ENCODE results near the gene C10orf53.

C10orf53 gene

DNA sequence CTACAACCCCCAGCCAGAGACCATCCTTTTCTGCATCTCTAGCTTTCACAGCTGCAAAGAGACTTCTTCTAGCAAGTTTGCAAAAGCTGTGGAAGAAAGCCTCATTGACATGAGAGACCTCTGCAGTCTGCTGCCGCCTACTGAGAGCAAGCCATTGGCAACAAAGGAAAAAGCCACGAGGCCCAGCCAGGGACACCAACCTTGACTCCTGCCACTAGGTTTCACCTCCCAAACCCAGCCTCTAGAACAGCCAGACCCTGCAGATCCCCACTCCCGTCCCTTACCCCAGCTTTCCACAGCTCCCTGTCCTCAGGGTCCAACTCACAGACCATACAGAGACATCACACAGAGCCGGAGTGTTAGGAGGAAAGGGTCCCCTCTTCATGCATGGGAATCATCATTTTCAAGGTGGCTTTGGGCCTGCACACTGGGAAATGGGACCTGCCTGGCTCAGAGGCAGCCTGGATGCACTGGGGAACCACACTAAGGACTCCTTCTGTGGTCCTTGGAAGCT lies 14.6 kb upstream of the C10orf53 start:
- ChIA-PET POLR2A (no interaction called here), CTCF (no interaction called here)
- Histone ChIP-seq H3K27ac (ENCODE audit: extremely low read depth, low read depth, low read length) (no peak overlapping the region), H3K36me3 (ENCODE audit: control insufficient read depth in 2 of 2, insufficient read depth in 1 of 2, low read length in 2 of 2) (no peaks in the 10 kb centered on the region), H3K9me3 (ENCODE audit: control insufficient read depth, insufficient read depth, low read depth, low read length) (no peaks in the 10 kb centered on the region), H3K4me3 (ENCODE audit: low read depth, low read length) (no peak overlapping the region), H3K4me1 (ENCODE audit: control insufficient read depth, insufficient read depth, low read length) (no peaks in the 10 kb centered on the region)
- no peak for TF ChIP-seq ZNF10 (tag by site-specific recombination; IDR thresholded peaks at IDR 0.05)
- TF ChIP-seq ZNF510 (tag by site-specific recombination; IDR thresholded peaks at IDR 0.05; ENCODE audit: insufficient replicate concordance) = no peak
- TF ChIP-seq MYNN (tag by site-specific recombination; IDR thresholded peaks at IDR 0.05; ENCODE audit: borderline replicate concordance) = no peak
- no peak for TF ChIP-seq HOXA7 (CRISPR knock-in tag; IDR thresholded peaks at IDR 0.05; ENCODE audit: borderline replicate concordance)
- no peak for TF ChIP-seq ZNF112 (tag by site-specific recombination; IDR thresholded peaks at IDR 0.05)
- no peak for TF ChIP-seq ZBTB8A (tag by site-specific recombination; IDR thresholded peaks at IDR 0.05)
- TF ChIP-seq KLF7 (tag by site-specific recombination; IDR thresholded peaks at IDR 0.05; ENCODE audit: borderline replicate concordance) = no peak
- TF ChIP-seq, protein P1, sequence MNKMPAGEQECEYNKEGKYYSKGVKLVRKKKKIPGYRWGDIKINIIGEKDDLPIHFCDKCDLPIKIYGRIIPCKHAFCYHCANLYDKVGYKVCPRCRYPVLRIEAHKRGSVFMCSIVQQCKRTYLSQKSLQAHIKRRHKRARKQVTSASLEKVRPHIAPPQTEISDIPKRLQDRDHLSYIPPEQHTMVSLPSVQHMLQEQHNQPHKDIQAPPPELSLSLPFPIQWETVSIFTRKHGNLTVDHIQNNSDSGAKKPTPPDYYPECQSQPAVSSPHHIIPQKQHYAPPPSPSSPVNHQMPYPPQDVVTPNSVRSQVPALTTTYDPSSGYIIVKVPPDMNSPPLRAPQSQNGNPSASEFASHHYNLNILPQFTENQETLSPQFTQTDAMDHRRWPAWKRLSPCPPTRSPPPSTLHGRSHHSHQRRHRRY (tag by site-specific recombination; IDR thresholded peaks at IDR 0.05) = no peak
- TF ChIP-seq ZNF341 (tag by site-specific recombination; IDR thresholded peaks at IDR 0.05; ENCODE audit: low read depth) = no peak
- no peak for TF ChIP-seq INSM2 (tag by site-specific recombination; IDR thresholded peaks at IDR 0.05)
- no peak for TF ChIP-seq ZNF560 (tag by site-specific recombination; IDR thresholded peaks at IDR 0.05; ENCODE audit: borderline replicate concordance)
- TF ChIP-seq ZNF501 (tag by site-specific recombination; IDR thresholded peaks at IDR 0.05) = no peak
- no peak for TF ChIP-seq ZNF223 (tag by site-specific recombination; IDR thresholded peaks at IDR 0.05)
- no peak for TF ChIP-seq ZNF366 (tag by site-specific recombination; conservative IDR thresholded peaks at IDR 0.05)
- no peak for TF ChIP-seq ZFP69B (tag by site-specific recombination; IDR thresholded peaks at IDR 0.05)
- no peak for TF ChIP-seq ZNF155 (tag by site-specific recombination; IDR thresholded peaks at IDR 0.05)
- no peak for TF ChIP-seq KLF10 (tag by site-specific recombination; IDR thresholded peaks at IDR 0.05)

DNA sequence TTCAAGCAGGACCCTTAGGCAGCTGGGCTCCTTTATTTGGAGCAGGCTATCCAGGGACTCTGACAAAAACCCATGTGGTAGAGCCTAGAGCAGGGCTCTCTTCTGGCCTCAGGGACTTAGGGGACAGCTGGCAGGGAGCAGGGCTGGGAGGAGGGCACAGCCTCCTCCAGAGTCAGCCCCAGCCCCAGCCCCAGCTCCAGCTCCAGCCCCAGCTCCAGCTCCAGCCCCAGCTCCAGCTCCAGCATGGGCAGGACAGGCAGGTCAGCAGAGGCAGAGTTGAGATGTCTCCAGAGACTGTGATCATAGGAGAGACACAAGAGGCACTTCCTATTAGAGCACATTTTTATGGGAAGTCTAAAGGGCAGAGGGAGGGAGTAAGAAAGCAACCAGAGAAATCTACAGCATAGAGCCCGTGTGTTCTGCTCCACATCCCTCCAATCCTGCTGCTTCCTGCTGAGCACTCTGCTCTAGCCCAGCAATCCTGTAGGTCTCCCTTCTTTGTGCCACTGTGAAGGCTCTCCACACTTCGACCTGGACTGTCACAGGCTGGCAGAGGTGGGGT lies 13.3 kb upstream of the C10orf53 start:
- Histone ChIP-seq H3K4me3 (ENCODE audit: low read depth, low read length) (no peak overlapping the region), H3K4me1 (ENCODE audit: control insufficient read depth, insufficient read depth, low read length) (no peaks in the 10 kb centered on the region), H3K27ac (ENCODE audit: extremely low read depth, low read depth, low read length) (no peak overlapping the region), H3K36me3 (ENCODE audit: control insufficient read depth in 2 of 2, insufficient read depth in 1 of 2, low read length in 2 of 2) (no peaks in the 10 kb centered on the region), H3K9me3 (ENCODE audit: control insufficient read depth, insufficient read depth, low read depth, low read length) (no peaks in the 10 kb centered on the region)
- CTCF ChIA-PET = no interaction called here
- POLR2A ChIA-PET = no interaction called here
- TF ChIP-seq, protein P2, sequence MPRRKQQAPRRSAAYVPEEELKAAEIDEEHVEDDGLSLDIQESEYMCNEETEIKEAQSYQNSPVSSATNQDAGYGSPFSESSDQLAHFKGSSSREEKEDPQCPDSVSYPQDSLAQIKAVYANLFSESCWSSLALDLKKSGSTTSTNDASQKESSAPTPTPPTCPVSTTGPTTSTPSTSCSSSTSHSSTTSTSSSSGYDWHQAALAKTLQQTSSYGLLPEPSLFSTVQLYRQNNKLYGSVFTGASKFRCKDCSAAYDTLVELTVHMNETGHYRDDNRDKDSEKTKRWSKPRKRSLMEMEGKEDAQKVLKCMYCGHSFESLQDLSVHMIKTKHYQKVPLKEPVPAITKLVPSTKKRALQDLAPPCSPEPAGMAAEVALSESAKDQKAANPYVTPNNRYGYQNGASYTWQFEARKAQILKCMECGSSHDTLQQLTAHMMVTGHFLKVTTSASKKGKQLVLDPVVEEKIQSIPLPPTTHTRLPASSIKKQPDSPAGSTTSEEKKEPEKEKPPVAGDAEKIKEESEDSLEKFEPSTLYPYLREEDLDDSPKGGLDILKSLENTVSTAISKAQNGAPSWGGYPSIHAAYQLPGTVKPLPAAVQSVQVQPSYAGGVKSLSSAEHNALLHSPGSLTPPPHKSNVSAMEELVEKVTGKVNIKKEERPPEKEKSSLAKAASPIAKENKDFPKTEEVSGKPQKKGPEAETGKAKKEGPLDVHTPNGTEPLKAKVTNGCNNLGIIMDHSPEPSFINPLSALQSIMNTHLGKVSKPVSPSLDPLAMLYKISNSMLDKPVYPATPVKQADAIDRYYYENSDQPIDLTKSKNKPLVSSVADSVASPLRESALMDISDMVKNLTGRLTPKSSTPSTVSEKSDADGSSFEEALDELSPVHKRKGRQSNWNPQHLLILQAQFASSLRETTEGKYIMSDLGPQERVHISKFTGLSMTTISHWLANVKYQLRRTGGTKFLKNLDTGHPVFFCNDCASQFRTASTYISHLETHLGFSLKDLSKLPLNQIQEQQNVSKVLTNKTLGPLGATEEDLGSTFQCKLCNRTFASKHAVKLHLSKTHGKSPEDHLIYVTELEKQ (tag by site-specific recombination; IDR thresholded peaks at IDR 0.05; ENCODE audit: borderline replicate concordance) = no peak
- TF ChIP-seq KLF8 (tag by site-specific recombination; IDR thresholded peaks at IDR 0.05) (no peak), ZNF324 (tag by site-specific recombination; IDR thresholded peaks at IDR 0.05) (no peak), ZNF140 (tag by site-specific recombination; IDR thresholded peaks at IDR 0.05) (no peak), ZNF664 (tag by site-specific recombination; IDR thresholded peaks at IDR 0.05) (no peak), BCL11B (tag by site-specific recombination; IDR thresholded peaks at IDR 0.05; ENCODE audit: low read depth) (no peak)
- TF ChIP-seq, protein P3, sequence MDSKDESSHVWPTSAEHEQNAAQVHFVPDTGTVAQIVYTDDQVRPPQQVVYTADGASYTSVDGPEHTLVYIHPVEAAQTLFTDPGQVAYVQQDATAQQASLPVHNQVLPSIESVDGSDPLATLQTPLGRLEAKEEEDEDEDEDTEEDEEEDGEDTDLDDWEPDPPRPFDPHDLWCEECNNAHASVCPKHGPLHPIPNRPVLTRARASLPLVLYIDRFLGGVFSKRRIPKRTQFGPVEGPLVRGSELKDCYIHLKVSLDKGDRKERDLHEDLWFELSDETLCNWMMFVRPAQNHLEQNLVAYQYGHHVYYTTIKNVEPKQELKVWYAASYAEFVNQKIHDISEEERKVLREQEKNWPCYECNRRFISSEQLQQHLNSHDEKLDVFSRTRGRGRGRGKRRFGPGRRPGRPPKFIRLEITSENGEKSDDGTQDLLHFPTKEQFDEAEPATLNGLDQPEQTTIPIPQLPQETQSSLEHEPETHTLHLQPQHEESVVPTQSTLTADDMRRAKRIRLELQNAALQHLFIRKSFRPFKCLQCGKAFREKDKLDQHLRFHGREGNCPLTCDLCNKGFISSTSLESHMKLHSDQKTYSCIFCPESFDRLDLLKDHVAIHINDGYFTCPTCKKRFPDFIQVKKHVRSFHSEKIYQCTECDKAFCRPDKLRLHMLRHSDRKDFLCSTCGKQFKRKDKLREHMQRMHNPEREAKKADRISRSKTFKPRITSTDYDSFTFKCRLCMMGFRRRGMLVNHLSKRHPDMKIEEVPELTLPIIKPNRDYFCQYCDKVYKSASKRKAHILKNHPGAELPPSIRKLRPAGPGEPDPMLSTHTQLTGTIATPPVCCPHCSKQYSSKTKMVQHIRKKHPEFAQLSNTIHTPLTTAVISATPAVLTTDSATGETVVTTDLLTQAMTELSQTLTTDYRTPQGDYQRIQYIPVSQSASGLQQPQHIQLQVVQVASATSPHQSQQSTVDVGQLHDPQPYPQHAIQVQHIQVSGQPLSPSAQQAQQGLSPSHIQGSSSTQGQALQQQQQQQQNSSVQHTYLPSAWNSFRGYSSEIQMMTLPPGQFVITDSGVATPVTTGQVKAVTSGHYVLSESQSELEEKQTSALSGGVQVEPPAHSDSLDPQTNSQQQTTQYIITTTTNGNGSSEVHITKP (tag by site-specific recombination; IDR thresholded peaks at IDR 0.05) = no peak
- TF ChIP-seq, protein P4, sequence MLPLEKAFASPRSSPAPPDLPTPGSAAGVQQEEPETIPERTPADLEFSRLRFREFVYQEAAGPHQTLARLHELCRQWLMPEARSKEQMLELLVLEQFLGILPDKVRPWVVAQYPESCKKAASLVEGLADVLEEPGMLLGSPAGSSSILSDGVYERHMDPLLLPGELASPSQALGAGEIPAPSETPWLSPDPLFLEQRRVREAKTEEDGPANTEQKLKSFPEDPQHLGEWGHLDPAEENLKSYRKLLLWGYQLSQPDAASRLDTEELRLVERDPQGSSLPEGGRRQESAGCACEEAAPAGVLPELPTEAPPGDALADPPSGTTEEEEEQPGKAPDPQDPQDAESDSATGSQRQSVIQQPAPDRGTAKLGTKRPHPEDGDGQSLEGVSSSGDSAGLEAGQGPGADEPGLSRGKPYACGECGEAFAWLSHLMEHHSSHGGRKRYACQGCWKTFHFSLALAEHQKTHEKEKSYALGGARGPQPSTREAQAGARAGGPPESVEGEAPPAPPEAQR (tag by site-specific recombination; IDR thresholded peaks at IDR 0.05) = no peak
